ENCODE results near the gene NUP93. TPM values are rescaled to one million over a fixed set of nuclear protein-coding genes. Genes with fewer than 3 reads are reported as not detected.

The NUP93 gene
- total and polyA plus RNA-seq, 2 experiments from 2014 or later = 139 to 187 TPM

GRCh38 chr16:56898847-56899246, 168.9 kb downstream of the NUP93 start (continued):
- TF ChIP-seq EZH2 (IDR thresholded peaks at IDR 0.05; ENCODE audit: low read depth, unreplicated experiment) (no peak), ZNF462 (CRISPR knock-in tag; IDR thresholded peaks at IDR 0.05) (no peak), NANOG (IDR thresholded peaks at IDR 0.05; ENCODE audit: borderline replicate concordance) (no peak), ZNF331 (CRISPR knock-in tag; IDR thresholded peaks at IDR 0.05; ENCODE audit: low read depth) (no peak), ZNF114 (CRISPR knock-in tag; IDR thresholded peaks at IDR 0.05) (no peak), CREB1 (CRISPR knock-in tag; IDR thresholded peaks at IDR 0.05; ENCODE audit: low read depth) (no peak)

MicroRNAs within 50 kb of the gene (microRNA counts, 767-probe panel; counts per million panel counts)
- microRNA hsa-miR-138-5p = not detected

Small RNA genes lying within 50 kb of the gene (microRNA-seq; reads per million reads assigned to microRNA genes)
- gene MIR138-2 = 18.6 reads per million, percentile 43 among the genes with 10 or more reads in this experiment

Small RNA genes lying within 50 kb of the gene (small RNA-seq; reads per million reads assigned to genes)
- not detected for gene MIR138-2 (ENCODE audit: low replicate concordance)

Other genes starting within 250 kb of the NUP93 start
- gene BBS2, start 210.1 kb upstream of the NUP93 start, total RNA-seq (2014; rRNA removed; shearing (Covaris generic)) = 19.7 and 25.2 TPM in 2 replicates
- 11.4 and 13.7 TPM in 2 replicates for gene BBS2, start 210.1 kb upstream of the NUP93 start, polyA plus RNA-seq (2016; fragmentation: Nextera tagmentation; extraction: Ambion mirVana)
- not detected in 2 replicates for gene MT4, start 165.1 kb upstream of the NUP93 start, total RNA-seq (2014; rRNA removed; shearing (Covaris generic))
- not detected in 2 replicates for gene MT4, start 165.1 kb upstream of the NUP93 start, polyA plus RNA-seq (2016; fragmentation: Nextera tagmentation; extraction: Ambion mirVana)
- not detected in 2 replicates for gene MT3, start 140.6 kb upstream of the NUP93 start, total RNA-seq (2014; rRNA removed; shearing (Covaris generic))
- gene MT3, start 140.6 kb upstream of the NUP93 start, polyA plus RNA-seq (2016; fragmentation: Nextera tagmentation; extraction: Ambion mirVana) = not detected in 2 replicates
- 8.9 and 13.9 TPM in 2 replicates for gene MT2A, start 121.5 kb upstream of the NUP93 start, total RNA-seq (2014; rRNA removed; shearing (Covaris generic))
- 243 and 267 TPM in 2 replicates for gene MT2A, start 121.5 kb upstream of the NUP93 start, polyA plus RNA-seq (2016; fragmentation: Nextera tagmentation; extraction: Ambion mirVana)
- gene MT1E, start 104.3 kb upstream of the NUP93 start, total RNA-seq (2014; rRNA removed; shearing (Covaris generic)) = 13.9 and 31.0 TPM in 2 replicates
- 121 and 133 TPM in 2 replicates for gene MT1E, start 104.3 kb upstream of the NUP93 start, polyA plus RNA-seq (2016; fragmentation: Nextera tagmentation; extraction: Ambion mirVana)
- gene MT1M, start 97.5 kb upstream of the NUP93 start, total RNA-seq (2014; rRNA removed; shearing (Covaris generic)) = 1.1 TPM in 1 of 2 replicates, not detected in the other
- 4.7 and 6.1 TPM in 2 replicates for gene MT1M, start 97.5 kb upstream of the NUP93 start, polyA plus RNA-seq (2016; fragmentation: Nextera tagmentation; extraction: Ambion mirVana)
- not detected in 2 replicates for gene MT1A, start 91.5 kb upstream of the NUP93 start, total RNA-seq (2014; rRNA removed; shearing (Covaris generic))
- 1.6 and 2.5 TPM in 2 replicates for gene MT1A, start 91.5 kb upstream of the NUP93 start, polyA plus RNA-seq (2016; fragmentation: Nextera tagmentation; extraction: Ambion mirVana)
- gene MT1B, start 78.2 kb upstream of the NUP93 start, total RNA-seq (2014; rRNA removed; shearing (Covaris generic)) = not detected in 2 replicates
- not detected in 2 replicates for gene MT1B, start 78.2 kb upstream of the NUP93 start, polyA plus RNA-seq (2016; fragmentation: Nextera tagmentation; extraction: Ambion mirVana)
- 7.3 and 7.4 TPM in 2 replicates for gene MT1F, start 72.2 kb upstream of the NUP93 start, total RNA-seq (2014; rRNA removed; shearing (Covaris generic))
- gene MT1F, start 72.2 kb upstream of the NUP93 start, polyA plus RNA-seq (2016; fragmentation: Nextera tagmentation; extraction: Ambion mirVana) = 107 and 118 TPM in 2 replicates
- 176 and 184 TPM in 2 replicates for gene MT1G, start 62.1 kb upstream of the NUP93 start, total RNA-seq (2014; rRNA removed; shearing (Covaris generic))
- 1,014 and 1,104 TPM in 2 replicates for gene MT1G, start 62.1 kb upstream of the NUP93 start, polyA plus RNA-seq (2016; fragmentation: Nextera tagmentation; extraction: Ambion mirVana)
- gene MT1H, start 60.3 kb upstream of the NUP93 start, total RNA-seq (2014; rRNA removed; shearing (Covaris generic)) = 52.3 and 54.5 TPM in 2 replicates
- 425 and 442 TPM in 2 replicates for gene MT1H, start 60.3 kb upstream of the NUP93 start, polyA plus RNA-seq (2016; fragmentation: Nextera tagmentation; extraction: Ambion mirVana)
- gene MT1X, start 47.7 kb upstream of the NUP93 start, total RNA-seq (2014; rRNA removed; shearing (Covaris generic)) = 187 and 293 TPM in 2 replicates
- 942 and 1,099 TPM in 2 replicates for gene MT1X, start 47.7 kb upstream of the NUP93 start, polyA plus RNA-seq (2016; fragmentation: Nextera tagmentation; extraction: Ambion mirVana)
- not detected in 2 replicates for gene SLC12A3, start 135.1 kb downstream of the NUP93 start, total RNA-seq (2014; rRNA removed; shearing (Covaris generic))
- gene SLC12A3, start 135.1 kb downstream of the NUP93 start, polyA plus RNA-seq (2016; fragmentation: Nextera tagmentation; extraction: Ambion mirVana) = not detected in 2 replicates
- 42.7 and 44.1 TPM in 2 replicates for gene HERPUD1, start 202.0 kb downstream of the NUP93 start, total RNA-seq (2014; rRNA removed; shearing (Covaris generic))
- 33.6 and 41.1 TPM in 2 replicates for gene HERPUD1, start 202.0 kb downstream of the NUP93 start, polyA plus RNA-seq (2016; fragmentation: Nextera tagmentation; extraction: Ambion mirVana)
- not detected in 2 replicates for gene CETP, start 231.8 kb downstream of the NUP93 start, total RNA-seq (2014; rRNA removed; shearing (Covaris generic))
- 0.12 TPM in 1 of 2 replicates, not detected in the other for gene CETP, start 231.8 kb downstream of the NUP93 start, polyA plus RNA-seq (2016; fragmentation: Nextera tagmentation; extraction: Ambion mirVana)

All from GM23338 (cell line).